Natural killer cell (primary cell): ENCODE results near the gene RAB44. TPM values are rescaled to one million over a fixed set of nuclear protein-coding genes. Genes with fewer than 3 reads are reported as not detected.

Experiments used
- ATAC-seq, 3 donors: fragments of 150-1000 bp in 2 of 3; fragments of 200-7000 bp in 1 of 3; cut with Tn5 transposase; 1 replicate in 1 of 3; 2 replicates in 2 of 3; pipeline ENCODE4 v1.10.0; 2021; ENCODE audit warnings: mild to moderate bottlenecking in 2 of 3, moderate library complexity in 2 of 3
- DNase-seq, 2 donors: peaks; one replicate each; pipeline versions ENCODE4 v3.0.0 to v3.0.0-alpha.2; 2013 to 2021; ENCODE audit warnings: mixed read lengths in 1 of 2
- H3K27ac ChIP-seq: one replicate; pipeline ENCODE4 v1.5.1; 2013; ENCODE audit warnings: mild to moderate bottlenecking, low read length
- H3K27me3 ChIP-seq: one replicate; pipeline ENCODE4 v1.6.1; 2013; ENCODE audit warnings: low read length; ENCODE audit not compliant: control insufficient read depth, insufficient read depth
- H3K36me3 ChIP-seq: one replicate; pipeline ENCODE4 v1.6.1; 2013; ENCODE audit warnings: low read length; ENCODE audit not compliant: control insufficient read depth, insufficient read depth
- H3K4me1 ChIP-seq: one replicate; pipeline ENCODE4 v1.6.1; 2013; ENCODE audit warnings: low read length; ENCODE audit not compliant: control insufficient read depth, insufficient read depth
- H3K4me3 ChIP-seq: one replicate; pipeline ENCODE4 v1.5.1; 2013; ENCODE audit warnings: low read length
- H3K9me3 ChIP-seq: one replicate; pipeline ENCODE4 v1.6.1; 2013; ENCODE audit warnings: low read length; ENCODE audit not compliant: control insufficient read depth, insufficient read depth
- H3K27ac Mint-ChIP-seq, 2 donors: one replicate each; pipeline ENCODE4 v1.8.0; 2022; ENCODE audit warnings: mild to moderate bottlenecking in 2 of 2, mixed read lengths in 2 of 2, moderate library complexity in 1 of 2
- H3K27me3 Mint-ChIP-seq, 2 donors: one replicate each; pipeline ENCODE4 v1.8.0; 2022; ENCODE audit warnings: low read depth in 2 of 2, mixed read lengths in 2 of 2
- H3K36me3 Mint-ChIP-seq: one replicate; pipeline ENCODE4 v1.8.0; 2022; ENCODE audit warnings: mixed read lengths
- H3K4me1 Mint-ChIP-seq, 2 donors: one replicate each; pipeline ENCODE4 v1.8.0; 2022; ENCODE audit warnings: mixed read lengths in 2 of 2
- H3K4me3 Mint-ChIP-seq: one replicate; pipeline ENCODE4 v1.8.0; 2022; ENCODE audit warnings: mild to moderate bottlenecking, moderate library complexity, mixed read lengths
- H3K9me3 Mint-ChIP-seq, 2 donors: one replicate each; pipeline ENCODE4 v1.8.0; 2022; ENCODE audit warnings: mixed read lengths in 2 of 2
- WGBS: methylation state at CpG from one replicate; pipeline ENCODE4 v1.1.7; 2013; ENCODE audit warnings: missing lambda C conversion rate; ENCODE audit not compliant: insufficient coverage; 5-methylcytosine and 5-hydroxymethylcytosine counted together
- intact Hi-C: fragments of 100-400 bp; cut with micrococcal nuclease; formaldehyde crosslinking; loops from one replicate; pipeline ENCODE4 v1.14.2; 2022
- total RNA-seq, 4 donors: library from RNA; stranded (reverse); fragments of 120-200 nt in 1 of 4; gene quantifications; one replicate each; pipeline versions ENCODE4 v1.2.3 to v1.2.4, GENCODE V29; 2013 to 2022
- TF ChIP-seq, protein P1 (sequence below): fragments of 200-600 bp; IDR thresholded peaks from one replicate; pipeline ENCODE4 v1.8.0; 2022; ENCODE audit warnings: antibody characterized with exemption

The RAB44 gene
- total RNA-seq, 3 donors from 2014 or later (not counting 1 experiment from before 2014, with no cell fraction given) = 0.09 to 12.9 (median 0.70) TPM

DNA sequence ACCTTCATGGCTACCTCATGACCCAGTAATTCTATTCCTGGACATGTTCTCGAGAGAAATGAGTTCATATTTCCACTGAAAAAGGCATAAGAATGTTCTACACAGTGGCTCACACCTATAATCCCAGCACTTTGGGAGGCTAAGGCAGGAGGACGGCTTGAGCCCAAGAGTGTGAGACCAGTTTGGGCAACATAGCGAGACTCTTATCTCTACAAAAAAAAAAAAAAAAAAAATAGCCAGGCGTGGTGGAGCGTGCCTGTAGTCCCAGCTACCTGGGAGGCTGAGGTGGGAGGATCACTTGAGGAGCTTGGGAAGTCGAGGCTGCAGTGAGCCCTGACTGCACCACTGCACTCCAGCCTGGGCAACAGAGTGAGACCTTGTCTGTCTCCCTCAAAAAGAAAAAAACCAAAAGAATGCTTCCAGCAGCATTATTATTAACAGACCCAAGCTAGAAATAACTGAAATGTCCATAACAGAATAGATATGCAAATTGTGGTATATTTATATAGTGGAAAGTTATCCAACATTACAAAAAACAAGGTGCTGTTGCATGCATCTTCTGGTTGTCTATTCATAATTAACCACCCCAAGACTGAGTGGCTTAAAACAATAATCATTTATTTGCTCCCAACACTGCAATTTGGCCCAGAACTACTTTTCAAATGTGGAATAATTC, 9.4 kb upstream of the RAB44 start:
- Histone ChIP-seq H3K4me3 (no peak overlapping the region), H3K4me1 (peaks cover 48% of the 10 kb centered on the region), H3K27ac (no peak overlapping the region), H3K9me3 (no peaks in the 10 kb centered on the region), H3K27me3 (no peaks in the 10 kb centered on the region), H3K36me3 (no peaks in the 10 kb centered on the region)
- Mint-ChIP-seq H3K36me3 (no peaks in the 10 kb centered on the region), H3K4me3 (no peak overlapping the region), H3K27me3 (no peaks in the 10 kb centered on the region), H3K27ac (no peak overlapping the region), H3K9me3 (no peaks in the 10 kb centered on the region), H3K4me1 (peaks cover 16 to 17% of the 10 kb centered on the region in 2 donors)
- 89% methylated on average over 5 of the region's 6 CpGs for WGBS
- intact Hi-C loops = loop anchor here (10.0 kb wide), 1 partner anchor 153 kb away; no protein-coding TSS in a partner anchor
- TF ChIP-seq, protein P1, sequence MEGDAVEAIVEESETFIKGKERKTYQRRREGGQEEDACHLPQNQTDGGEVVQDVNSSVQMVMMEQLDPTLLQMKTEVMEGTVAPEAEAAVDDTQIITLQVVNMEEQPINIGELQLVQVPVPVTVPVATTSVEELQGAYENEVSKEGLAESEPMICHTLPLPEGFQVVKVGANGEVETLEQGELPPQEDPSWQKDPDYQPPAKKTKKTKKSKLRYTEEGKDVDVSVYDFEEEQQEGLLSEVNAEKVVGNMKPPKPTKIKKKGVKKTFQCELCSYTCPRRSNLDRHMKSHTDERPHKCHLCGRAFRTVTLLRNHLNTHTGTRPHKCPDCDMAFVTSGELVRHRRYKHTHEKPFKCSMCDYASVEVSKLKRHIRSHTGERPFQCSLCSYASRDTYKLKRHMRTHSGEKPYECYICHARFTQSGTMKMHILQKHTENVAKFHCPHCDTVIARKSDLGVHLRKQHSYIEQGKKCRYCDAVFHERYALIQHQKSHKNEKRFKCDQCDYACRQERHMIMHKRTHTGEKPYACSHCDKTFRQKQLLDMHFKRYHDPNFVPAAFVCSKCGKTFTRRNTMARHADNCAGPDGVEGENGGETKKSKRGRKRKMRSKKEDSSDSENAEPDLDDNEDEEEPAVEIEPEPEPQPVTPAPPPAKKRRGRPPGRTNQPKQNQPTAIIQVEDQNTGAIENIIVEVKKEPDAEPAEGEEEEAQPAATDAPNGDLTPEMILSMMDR = no peak
- no peak for DNase-seq
- ATAC-seq = no peak

GRCh38 chr6:36688739-36689075, 8.9 kb upstream of the RAB44 start:
- 86% methylated on average over 4 of the region's 5 CpGs for WGBS
- Histone ChIP-seq H3K27me3 (no peaks in the 10 kb centered on the region), H3K27ac (no peak overlapping the region), H3K9me3 (no peaks in the 10 kb centered on the region), H3K4me1 (peaks cover 44% of the 10 kb centered on the region), H3K4me3 (no peak overlapping the region), H3K36me3 (no peaks in the 10 kb centered on the region)
- Mint-ChIP-seq H3K4me1 (peaks cover 17 to 21% of the 10 kb centered on the region in 2 donors), H3K36me3 (no peaks in the 10 kb centered on the region), H3K27me3 (no peaks in the 10 kb centered on the region), H3K9me3 (no peaks in the 10 kb centered on the region), H3K4me3 (no peak overlapping the region), H3K27ac (no peak overlapping the region)
- TF ChIP-seq, protein P1 = no peak
- intact Hi-C loops = loop anchor here (10.0 kb wide), 1 partner anchor 154 kb away; no protein-coding TSS in a partner anchor
- ATAC-seq (no peak), DNase-seq (no peak)

DNA sequence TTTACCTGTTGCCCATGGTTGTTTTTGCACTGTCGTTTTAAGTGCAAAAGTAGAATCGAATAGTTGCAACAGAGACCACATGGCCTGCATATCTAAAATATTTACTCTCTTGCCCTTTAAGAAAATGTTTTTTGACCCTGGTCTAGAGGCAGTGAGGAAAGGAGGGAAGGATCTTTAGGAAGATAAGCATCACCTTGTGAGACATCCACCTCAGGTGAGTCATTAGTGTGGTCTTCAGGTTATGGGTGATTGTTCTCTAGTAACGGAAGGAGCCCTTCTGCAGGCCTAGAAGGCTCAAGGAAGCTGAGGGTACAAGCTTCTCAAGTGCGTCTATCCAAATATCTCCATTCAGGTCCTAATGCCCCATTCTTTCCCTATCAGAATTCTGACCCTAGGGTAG, 6.6 kb upstream of the RAB44 start:
- 86% methylated on average over 3 of the region's 4 CpGs for WGBS
- H3K9me3 Mint-ChIP-seq = no peaks in the 10 kb centered on the region
- no peak overlapping the region for H3K27ac ChIP-seq

More for the DNA sequence above, 6.6 kb upstream of the RAB44 start:
- no peak for DNase-seq
- H3K4me3 ChIP-seq = no peak overlapping the region
- ATAC-seq = no peak
- Mint-ChIP-seq H3K27ac (peak overlapping the region in 1 of 2 donors; percentile 35), H3K4me3 (no peak overlapping the region), H3K4me1 (peaks cover 17 to 21% of the 10 kb centered on the region in 2 donors), H3K27me3 (no peaks in the 10 kb centered on the region), H3K36me3 (no peaks in the 10 kb centered on the region)
- no peaks in the 10 kb centered on the region for H3K27me3 ChIP-seq
- intact Hi-C loops = no loop called here
- TF ChIP-seq, protein P1 = no peak
- no peaks in the 10 kb centered on the region for H3K9me3 ChIP-seq
- H3K36me3 ChIP-seq = no peaks in the 10 kb centered on the region
- peaks cover 27% of the 10 kb centered on the region for H3K4me1 ChIP-seq
